Measurements from ENCODE around the gene PDE3B.

DNA sequence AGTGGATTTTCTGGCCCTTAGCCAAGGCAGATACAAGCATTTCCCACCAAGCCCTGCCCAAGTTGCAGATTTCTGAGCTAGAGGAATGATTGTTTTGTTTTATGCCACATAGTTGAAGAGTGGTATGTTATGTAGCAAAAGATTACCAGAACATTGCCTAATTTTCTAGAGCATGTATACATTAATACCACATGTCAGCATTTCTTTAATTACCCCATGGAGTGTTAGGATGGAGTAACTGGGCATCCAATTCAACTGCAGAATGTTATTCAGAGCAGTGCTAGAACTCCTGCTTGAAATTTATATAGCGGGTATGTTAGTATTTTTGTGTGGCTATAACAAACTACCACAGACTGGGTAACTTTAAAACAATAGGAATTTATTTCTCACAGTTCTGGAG lies 272.8 kb downstream of the PDE3B start:
- TF ChIP-seq, protein P1, sequence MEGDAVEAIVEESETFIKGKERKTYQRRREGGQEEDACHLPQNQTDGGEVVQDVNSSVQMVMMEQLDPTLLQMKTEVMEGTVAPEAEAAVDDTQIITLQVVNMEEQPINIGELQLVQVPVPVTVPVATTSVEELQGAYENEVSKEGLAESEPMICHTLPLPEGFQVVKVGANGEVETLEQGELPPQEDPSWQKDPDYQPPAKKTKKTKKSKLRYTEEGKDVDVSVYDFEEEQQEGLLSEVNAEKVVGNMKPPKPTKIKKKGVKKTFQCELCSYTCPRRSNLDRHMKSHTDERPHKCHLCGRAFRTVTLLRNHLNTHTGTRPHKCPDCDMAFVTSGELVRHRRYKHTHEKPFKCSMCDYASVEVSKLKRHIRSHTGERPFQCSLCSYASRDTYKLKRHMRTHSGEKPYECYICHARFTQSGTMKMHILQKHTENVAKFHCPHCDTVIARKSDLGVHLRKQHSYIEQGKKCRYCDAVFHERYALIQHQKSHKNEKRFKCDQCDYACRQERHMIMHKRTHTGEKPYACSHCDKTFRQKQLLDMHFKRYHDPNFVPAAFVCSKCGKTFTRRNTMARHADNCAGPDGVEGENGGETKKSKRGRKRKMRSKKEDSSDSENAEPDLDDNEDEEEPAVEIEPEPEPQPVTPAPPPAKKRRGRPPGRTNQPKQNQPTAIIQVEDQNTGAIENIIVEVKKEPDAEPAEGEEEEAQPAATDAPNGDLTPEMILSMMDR (conservative IDR thresholded peaks at IDR 0.05; ENCODE audit: low read depth, low read length), result no peak
- TF ChIP-seq EZH2 (IDR thresholded peaks at IDR 0.05; ENCODE audit: borderline replicate concordance, low read depth, low read length, poor library complexity, severe bottlenecking), result no peak
